Tibial nerve (tissue), 4 donors: ENCODE data around the gene BCKDHA. TPM values are rescaled to one million over a fixed set of nuclear protein-coding genes. Genes with fewer than 3 reads are reported as not detected.

ENCODE experiments used
- DNase-seq, 2 donors: peaks; one replicate each; pipeline ENCODE4 v3.0.0-alpha.2; 2019; ENCODE audit warnings: low spot score in 2 of 2
- H3K27ac ChIP-seq, 4 donors: fragments of 200-600 bp; sonication (generic) in 3 of 4; one replicate each; pipeline ENCODE4 v1.5.1; 2017 to 2019; ENCODE audit warnings: mild to moderate bottlenecking in 1 of 4
- H3K27me3 ChIP-seq, 2 donors: fragments of 200-600 bp; sonication (generic) in 1 of 2; one replicate each; pipeline versions ENCODE4 v1.5.1 to v1.6.0; 2017 to 2019
- H3K36me3 ChIP-seq, 3 donors: fragments of 200-600 bp; sonication (generic); one replicate each; pipeline ENCODE4 v1.5.1; 2018 to 2019
- H3K4me1 ChIP-seq, 4 donors: fragments of 200-600 bp; sonication (generic) in 3 of 4; one replicate each; pipeline ENCODE4 v1.5.1; 2017 to 2019
- H3K4me3 ChIP-seq, 4 donors: fragments of 200-600 bp; sonication (generic) in 3 of 4; one replicate each; pipeline ENCODE4 v1.5.1; 2017 to 2019; ENCODE audit warnings: mild to moderate bottlenecking in 1 of 4, moderate library complexity in 1 of 4
- H3K9me3 ChIP-seq, 4 donors: fragments of 200-600 bp; sonication (generic) in 3 of 4; one replicate each; pipeline ENCODE4 v1.5.1; 2017 to 2019
- CTCF ChIP-seq, 5 experiments: fragments of 200-600 bp in 3 of 5; fragments of 450-650 bp in 2 of 5; sonication (generic) in 3 of 5; IDR thresholded peaks; one replicate each; pipeline ENCODE4 v1.5.1; 2016 to 2019; ENCODE audit warnings: antibody characterized with exemption in 5 of 5, mild to moderate bottlenecking in 3 of 5, moderate library complexity in 2 of 5
- EP300 ChIP-seq, 2 donors: sonication (generic); formaldehyde crosslinking; IDR thresholded peaks; one replicate each; pipeline ENCODE4 v1.6.1; 2017; ENCODE audit warnings: antibody characterized with exemption in 2 of 2, mild to moderate bottlenecking in 1 of 2
- POLR2A ChIP-seq, 2 donors: fragments of 450-650 bp; IDR thresholded peaks; one replicate each; pipeline ENCODE4 v1.6.1; 2017; ENCODE audit warnings: antibody characterized with exemption in 2 of 2, mild to moderate bottlenecking in 2 of 2, moderate library complexity in 2 of 2
- WGBS, 2 donors: methylation state at CpG; one replicate each; pipeline ENCODE4 v1.1.5; 2018; 5-methylcytosine and 5-hydroxymethylcytosine counted together
- total RNA-seq, 4 donors: library from RNA; depleted of rRNA; stranded (reverse); fragments of >200 nt; gene quantifications; one replicate each; pipeline ENCODE4 v1.1.0, GENCODE V29; 2016

The BCKDHA gene
- total RNA-seq, 4 donors from 2014 or later, result 48.6 to 61.4 (median 54.2) TPM

- H3K27ac ChIP-seq, result no peak overlapping the region
- H3K9me3 ChIP-seq, result no peaks in the 10 kb centered on the region
- H3K36me3 ChIP-seq, result no peaks in the 10 kb centered on the region
- H3K27me3 ChIP-seq, result peaks cover 0 to 6% of the 10 kb centered on the region in 2 donors
- 67 to 69% methylated on average over 6 of the region's 6 CpGs for WGBS, 2 donors
- no peak for DNase-seq
- peaks cover 0 to 13% (median 0%) of the 10 kb centered on the region in 4 donors for H3K4me1 ChIP-seq
- TF ChIP-seq POLR2A (IDR thresholded peaks at IDR 0.05) (no peak), CTCF (IDR thresholded peaks at IDR 0.05) (no peak), EP300 (IDR thresholded peaks at IDR 0.05) (no peak)
- peak overlapping the region in 1 of 4 donors; percentile 12 for H3K4me3 ChIP-seq
Observed at GRCh38 chr19:41443813-41444455, 46.3 kb downstream of the BCKDHA start.

- H3K9me3 ChIP-seq, result no peaks in the 10 kb centered on the region
- peaks cover 0 to 6% of the 10 kb centered on the region in 2 donors for H3K27me3 ChIP-seq
- H3K4me1 ChIP-seq, result peaks cover 0 to 11% (median 0%) of the 10 kb centered on the region in 4 donors
- no peak for DNase-seq
- no peak for TF ChIP-seq EP300 (IDR thresholded peaks at IDR 0.05)
- no peak for TF ChIP-seq CTCF (IDR thresholded peaks at IDR 0.05)
- no peak for TF ChIP-seq POLR2A (IDR thresholded peaks at IDR 0.05)
- no peaks in the 10 kb centered on the region for H3K36me3 ChIP-seq
- no peak overlapping the region for H3K4me3 ChIP-seq
- WGBS, 2 donors, result 63 to 71% methylated on average over 5 of the region's 5 CpGs
- H3K27ac ChIP-seq, result no peak overlapping the region
Observed at GRCh38 chr19:41445575-41445974, 48.0 kb downstream of the BCKDHA start.

GRCh38 chr19:41447732-41448332, 50.2 kb downstream of the BCKDHA start:
- 62 to 66% methylated on average over 12 of the region's 12 CpGs for WGBS, 2 donors
- H3K36me3 ChIP-seq, result no peaks in the 10 kb centered on the region
- no peaks in the 10 kb centered on the region for H3K9me3 ChIP-seq
- DNase-seq, result no peak
- H3K27me3 ChIP-seq, result peaks cover 0 to 6% of the 10 kb centered on the region in 2 donors
- no peak overlapping the region for H3K27ac ChIP-seq
- peaks cover 0 to 11% (median 0%) of the 10 kb centered on the region in 4 donors for H3K4me1 ChIP-seq
- peak overlapping the region in 1 of 4 donors; percentile 9 for H3K4me3 ChIP-seq
- TF ChIP-seq POLR2A (IDR thresholded peaks at IDR 0.05), result no peak
- TF ChIP-seq CTCF (IDR thresholded peaks at IDR 0.05), result no peak
- TF ChIP-seq EP300 (IDR thresholded peaks at IDR 0.05), result no peak

GRCh38 chr19:41449079-41449864, 51.7 kb downstream of the BCKDHA start:
- Histone ChIP-seq H3K36me3 (no peaks in the 10 kb centered on the region), H3K9me3 (no peaks in the 10 kb centered on the region), H3K4me3 (peak overlapping the region in 1 of 4 donors; percentile 31), H3K27me3 (peaks cover 0 to 6% of the 10 kb centered on the region in 2 donors), H3K27ac (no peak overlapping the region), H3K4me1 (peaks cover 0 to 11% (median 0%) of the 10 kb centered on the region in 4 donors)
- DNase-seq, result peak; percentile 56 to 74
- 4 to 5% methylated on average over 22 of the region's 22 CpGs for WGBS, 2 donors
- TF ChIP-seq EP300 (IDR thresholded peaks at IDR 0.05), result no peak
- TF ChIP-seq CTCF (IDR thresholded peaks at IDR 0.05), result peak; percentile 93 to 99 (median 94)

GRCh38 chr19:41449865-41450178, 52.2 kb downstream of the BCKDHA start:
- WGBS, 2 donors, result 78 to 80% methylated on average over 3 of the region's 3 CpGs
- no peak overlapping the region for H3K27ac ChIP-seq
- no peaks in the 10 kb centered on the region for H3K9me3 ChIP-seq
- peaks cover 0 to 11% (median 0%) of the 10 kb centered on the region in 4 donors for H3K4me1 ChIP-seq
- no peaks in the 10 kb centered on the region for H3K36me3 ChIP-seq
- H3K27me3 ChIP-seq, result peaks cover 0 to 6% of the 10 kb centered on the region in 2 donors
- no peak overlapping the region for H3K4me3 ChIP-seq
- no peak for TF ChIP-seq CTCF (IDR thresholded peaks at IDR 0.05)
- no peak for TF ChIP-seq EP300 (IDR thresholded peaks at IDR 0.05)
- no peak for TF ChIP-seq POLR2A (IDR thresholded peaks at IDR 0.05)
- no peak for DNase-seq
